K562 (cell line): ENCODE measurements around the gene ZNF750. TPM values are rescaled to one million over a fixed set of nuclear protein-coding genes. Genes with fewer than 3 reads are reported as not detected.

Experiments
- ARID2 ChIP-seq: fragments of 450-650 bp; IDR thresholded peaks from 2 replicates; pipeline ENCODE4 v1.6.1; 2017; ENCODE audit warnings: antibody characterized with exemption, mild to moderate bottlenecking
- ID3 ChIP-seq, 2 experiments: fragments of 250-450 bp in 1 of 2; fragments of 450-650 bp in 1 of 2; sonication (Bioruptor Pico) in 1 of 2; IDR thresholded peaks; 2 replicates each; pipeline versions ENCODE4 v1.6.1 to v1.8.0; 2016 to 2021; ENCODE audit warnings: mild to moderate bottlenecking in 2 of 2, moderate library complexity in 2 of 2, missing compliant biosample characterization in 1 of 2, missing genetic modification characterization in 1 of 2
- NFE2L1 ChIP-seq: fragments of 450-650 bp; IDR thresholded peaks from 2 replicates; pipeline ENCODE4 v1.6.1; 2016; ENCODE audit warnings: missing genetic modification characterization, low read depth, mild to moderate bottlenecking, missing compliant biosample characterization, moderate library complexity, borderline replicate concordance
- NONO ChIP-seq, 2 experiments: fragments of 200-400 bp in 1 of 2; fragments of 450-650 bp in 1 of 2; formaldehyde crosslinking in 1 of 2; IDR thresholded peaks; 2 replicates each; pipeline ENCODE4 v1.6.1; 2017; ENCODE audit warnings: low read depth in 2 of 2, mild to moderate bottlenecking in 2 of 2, moderate library complexity in 2 of 2, low read length in 1 of 2
- PYGO2 ChIP-seq: fragments of 450-650 bp; IDR thresholded peaks from 2 replicates; pipeline ENCODE4 v1.6.1; 2016; ENCODE audit warnings: mild to moderate bottlenecking, missing genetic modification characterization, moderate library complexity, missing compliant biosample characterization
- RBFOX2 ChIP-seq: fragments of 200-400 bp; formaldehyde crosslinking; IDR thresholded peaks from 2 replicates; pipeline ENCODE4 v1.6.1; 2017; ENCODE audit warnings: low read depth, mild to moderate bottlenecking, low read length, moderate library complexity
- SNRNP70 ChIP-seq: fragments of 200-400 bp; formaldehyde crosslinking; optimal IDR thresholded peaks from 2 replicates; pipeline ENCODE3; 2017; ENCODE audit warnings: low read depth, low read length
- SP1 ChIP-seq: sonication (generic); formaldehyde crosslinking; IDR thresholded peaks from 2 replicates; pipeline ENCODE4 v1.8.1; 2022; ENCODE audit warnings: mild to moderate bottlenecking, missing genetic modification reagents
- USF1 ChIP-seq: sonication (generic); formaldehyde crosslinking; IDR thresholded peaks from 2 replicates; pipeline ENCODE4 v1.9.0; 2022; ENCODE audit warnings: mild to moderate bottlenecking, missing genetic modification reagents
- USF2 ChIP-seq: sonication (generic); formaldehyde crosslinking; IDR thresholded peaks from 2 replicates; pipeline ENCODE4 v1.5.0; 2020; ENCODE audit warnings: missing genetic modification reagents
- ZNF407 ChIP-seq: fragments of 450-650 bp; IDR thresholded peaks from 2 replicates; pipeline ENCODE4 v1.6.1; 2016; ENCODE audit warnings: low read depth
- ZNF449 ChIP-seq: fragments of 250-450 bp; sonication (Bioruptor Pico); IDR thresholded peaks from 2 replicates; pipeline ENCODE4 v1.8.0; 2022; ENCODE audit warnings: moderate library complexity, mild to moderate bottlenecking, inconsistent platforms
- ZNF75A ChIP-seq: fragments of 450-650 bp; formaldehyde crosslinking; IDR thresholded peaks from 2 replicates; pipeline ENCODE4 v1.4.0; 2020; ENCODE audit warnings: mild to moderate bottlenecking
- polyA plus RNA-seq, 8 experiments: library from polyadenylated mRNA; depleted of rRNA in 4 of 8; stranded (reverse) in 5 of 8; unstranded in 3 of 8; fragments of >200 nt; fragmentation: Nextera tagmentation in 2 of 8; fragmentation: Illumina TruSeq in 1 of 8; extraction: Ambion mirVana in 2 of 8; extraction: Trizol in 1 of 8; gene quantifications; 2 replicates each; pipeline versions ENCODE4 v1.2.1 to v1.2.3, GENCODE V29; 2011 to 2014; ENCODE audit warnings: inconsistent platforms in 1 of 8, missing spikeins in 1 of 8
- total RNA-seq, 7 experiments: library from RNA; depleted of rRNA in 6 of 7; stranded (reverse); fragments of >200 nt in 6 of 7; fragmentation: Illumina TruSeq in 2 of 7; extraction: Trizol in 2 of 7; gene quantifications; 2 replicates each; pipeline versions ENCODE4 v1.2.1 to v1.2.3, GENCODE V29; 2011 to 2021; ENCODE audit warnings: low replicate concordance in 1 of 7

Gene ZNF750
- total and polyA plus RNA-seq, 9 of the 15 experiments (the other 6 are each of a cell fraction or from before 2014, with no cell fraction given), result not detected

GRCh38 chr17:82863941-82864712 lies 24.3 kb upstream of the ZNF750 start (continued):
- no peak for TF ChIP-seq ZNF407
- no peak for TF ChIP-seq SNRNP70
- TF ChIP-seq SP1, result no peak
- no peak for TF ChIP-seq NFE2L1 (tag)
- TF ChIP-seq USF1 (CRISPR knock-in tag), result no peak
- no peak for TF ChIP-seq RBFOX2
- no peak for TF ChIP-seq ZNF75A
- no peak for TF ChIP-seq ZNF449 (CRISPR knock-in tag)
- TF ChIP-seq USF2 (CRISPR knock-in tag), result no peak
- no peak for TF ChIP-seq NONO (IDR thresholded peaks at IDR 0.05; ENCODE audit: low read depth in 2 of 2, low read length in 1 of 2)
- no peak for TF ChIP-seq ARID2
- no peak for TF ChIP-seq PYGO2
- TF ChIP-seq ID3 (CRISPR knock-in tag; IDR thresholded peaks at IDR 0.05), result no peak
- TF ChIP-seq ID3 (tag; IDR thresholded peaks at IDR 0.05), result no peak
